ENCODE results near the gene SLC38A10. TPM values are rescaled to one million over a fixed set of nuclear protein-coding genes. Genes with fewer than 3 reads are reported as not detected.

The SLC38A10 gene
- total RNA-seq, 1 experiment from 2014 or later, result 109 TPM

- Histone ChIP-seq H3K27me3 (ENCODE audit: insufficient read depth, low read length) (no peaks in the 10 kb centered on the region), H2AFZ (ENCODE audit: low read depth, low read length, poor library complexity, severe bottlenecking) (no peak overlapping the region), H3K9me2 (ENCODE audit: insufficient read depth) (no peaks in the 10 kb centered on the region), H4K20me1 (ENCODE audit: insufficient read depth) (no peaks in the 10 kb centered on the region), H3K27ac (ENCODE audit: low read depth, low read length) (no peak overlapping the region; the same call in 1 of the 2 replicates), H3K36me3 (ENCODE audit: control insufficient read depth in 1 of 2, insufficient read depth in 2 of 2, low read length in 2 of 2) (no peaks in the 10 kb centered on the region), H3K9ac (ENCODE audit: low read length) (no peak overlapping the region), H3K4me1 (ENCODE audit: control insufficient read depth in 1 of 2, insufficient read depth in 2 of 2, low read length in 2 of 2) (peaks cover 32 to 43% of the 10 kb centered on the region in 2 experiments), H3K9me3 (ENCODE audit: control insufficient read depth in 1 of 2, insufficient read depth in 1 of 2, low read depth in 1 of 2, low read length in 2 of 2) (no peaks in the 10 kb centered on the region), H3K79me2 (ENCODE audit: insufficient read depth, low read length) (no peaks in the 10 kb centered on the region; the same call in 1 of the 2 replicates), H3K4me3 (replicated peaks in 1 of 2; ENCODE audit: low read depth in 1 of 2, low read length in 2 of 2) (no peak overlapping the region), H3K4me2 (ENCODE audit: low read length) (no peak overlapping the region)
- DNase-seq (ENCODE audit: low read depth, low spot score) (no peak), ATAC-seq (no peak)
- no TSS peak for BruUV-seq (replicated peaks)
- intact Hi-C loops (cut with micrococcal nuclease), result no loop called here
- TF ChIP-seq CEBPB (IDR thresholded peaks at IDR 0.05; ENCODE audit: low read depth), result no peak
- TF ChIP-seq CTCF (IDR thresholded peaks at IDR 0.05 in 2 of 3, conservative IDR thresholded peaks at IDR 0.05 in 1 of 3; ENCODE audit: borderline replicate concordance in 1 of 3, insufficient read depth in 1 of 3, low read depth in 2 of 3, low read length in 2 of 3), result no peak
- TF ChIP-seq ELF1 (IDR thresholded peaks at IDR 0.05; ENCODE audit: borderline replicate concordance, low read depth), result no peak
- no peak for TF ChIP-seq EZH2 (IDR thresholded peaks at IDR 0.05)
- no peak for TF ChIP-seq JUND (IDR thresholded peaks at IDR 0.05)
- TF ChIP-seq CBX3 (IDR thresholded peaks at IDR 0.05; ENCODE audit: low read depth), result no peak
- TF ChIP-seq ATF3 (IDR thresholded peaks at IDR 0.05), result no peak
- TF ChIP-seq RAD21 (IDR thresholded peaks at IDR 0.05; ENCODE audit: low read depth), result no peak
- no peak for TF ChIP-seq ZNF274 (IDR thresholded peaks at IDR 0.05; ENCODE audit: low read depth, low read length)
- RAD21 ChIA-PET (ENCODE audit: low non-redundant PET in 1 of 2, low total read pairs in 2 of 2, uncharacterized antibody in 2 of 2, unreplicated experiment in 2 of 2), result no interaction called here
- CTCF ChIA-PET, result interaction anchor here (1.5 kb wide), 2 partner anchors 12 to 136 kb away, joined by 3 to 4 read pairs; no protein-coding TSS in a partner anchor
- POLR2A ChIA-PET, result interaction anchor here (1.5 kb wide), 1 partner anchor 12 kb away, joined by 3 read pairs; no protein-coding TSS in a partner anchor
Observed at GRCh38 chr17:81305051-81305630, 10.0 kb upstream of the SLC38A10 start.
